GM12878 (cell line): ENCODE results near the gene DLG2. TPM values are rescaled to one million over a fixed set of nuclear protein-coding genes. Genes with fewer than 3 reads are reported as not detected.
A peak's percentile ranks its signal among the peaks of the same experiment; 100 is the strongest.
"Not testable (repeated sequence)": the region's sequence is repeated elsewhere in the genome, so short reads cannot be mapped to it uniquely, and the experiment has no call there.

Experiments
- ATAC-seq: fragments of 200-7000 bp; cut with Tn5 transposase; 3 replicates; pipeline ENCODE4 v1.9.1; 2020; ENCODE audit warnings: mild to moderate bottlenecking, moderate library complexity
- BruUV-seq: library from RNA; stranded (reverse); fragments of 400-500 nt; replicated peaks from 2 replicates; lab custom pipeline; 2021; lab: Mats Ljungman, UMichigan
- CTCF ChIA-PET: fragments of 300-600 bp; sonication (Branson Sonifier 250); formaldehyde crosslinking; extraction: SDS; loops from one replicate; lab custom pipeline; 2021; ENCODE audit warnings: inconsistent platforms; lab: Yijun Ruan, JAX
- POLR2A ChIA-PET: fragments of 350-600 bp; formaldehyde crosslinking; extraction: SDS; loops from one replicate; lab custom pipeline; 2021; ENCODE audit warnings: inconsistent platforms; lab: Charles Lee
- RAD21 ChIA-PET: fragments of 300-600 bp; sonication (Branson Sonifier 250); formaldehyde crosslinking; loops from one replicate; lab custom pipeline; 2023; ENCODE audit warnings: antibody characterized with exemption; ENCODE audit not compliant: unreplicated experiment; lab: Charles Lee
- SMC1A ChIA-PET: fragments of 300-600 bp; sonication (Branson Sonifier 250); formaldehyde crosslinking; loops from one replicate; lab custom pipeline; 2023; ENCODE audit not compliant: unreplicated experiment, uncharacterized antibody; lab: Charles Lee
- DNase-seq: peaks from one replicate; pipeline ENCODE4 v3.0.0-alpha.2; 2011; ENCODE audit warnings: low read depth, low spot score
- FAIRE-seq: peaks from 3 replicates; lab custom pipeline; 2011; peaks lifted over from hg19 to GRCh38; lab: Jason Lieb, UNC
- H2AFZ ChIP-seq: 2 replicates; pipeline ENCODE4 v1.6.0; 2011; ENCODE audit warnings: low read depth, low read length, control low read depth; ENCODE audit not compliant: control insufficient read depth
- H3K27ac ChIP-seq: 2 replicates; pipeline ENCODE4 v1.5.1; 2011; ENCODE audit warnings: control low read depth; ENCODE audit not compliant: control insufficient read depth, insufficient read depth
- H3K27me3 ChIP-seq, 2 experiments: replicated peaks in 1 of 2; 2 replicates each; pipeline versions ENCODE4 v1.6.0 to v1.6.1; 2011; ENCODE audit warnings: low read length in 1 of 2; ENCODE audit not compliant: control insufficient read depth in 2 of 2, insufficient read depth in 2 of 2
- H3K36me3 ChIP-seq, 2 experiments: 2 replicates each; pipeline ENCODE4 v1.5.1; 2011; ENCODE audit warnings: low read length in 1 of 2; ENCODE audit not compliant: control insufficient read depth in 2 of 2, insufficient read depth in 2 of 2
- H3K4me1 ChIP-seq: 2 replicates; pipeline ENCODE4 v1.6.1; 2011; ENCODE audit warnings: mild to moderate bottlenecking, low read length, moderate library complexity, mixed read lengths; ENCODE audit not compliant: control insufficient read depth, insufficient read depth
- H3K4me2 ChIP-seq: 2 replicates; pipeline ENCODE4 v1.6.0; 2011; ENCODE audit warnings: control low read depth; ENCODE audit not compliant: control insufficient read depth, insufficient read depth
- H3K4me3 ChIP-seq: fragments of 200-600 bp; sonication (generic); 2 replicates; pipeline ENCODE4 v1.5.1; 2016
- H3K79me2 ChIP-seq: 2 replicates; pipeline ENCODE4 v1.6.0; 2011; ENCODE audit warnings: low read length; ENCODE audit not compliant: control insufficient read depth, insufficient read depth
- H3K9ac ChIP-seq: 2 replicates; pipeline ENCODE4 v1.8.0; 2011; ENCODE audit warnings: low read length, control low read depth, mixed read lengths; ENCODE audit not compliant: control insufficient read depth, insufficient read depth
- H3K9me3 ChIP-seq: replicated peaks from 3 replicates; pipeline ENCODE4 v1.5.1; 2011; ENCODE audit warnings: mild to moderate bottlenecking, low read length; ENCODE audit not compliant: control insufficient read depth, insufficient read depth
- H4K20me1 ChIP-seq: 2 replicates; pipeline ENCODE4 v1.6.0; 2011; ENCODE audit not compliant: control insufficient read depth, insufficient read depth
- ELK1 ChIP-seq: IDR thresholded peaks from 2 replicates; pipeline ENCODE4 v1.6.1; 2012; ENCODE audit warnings: low read depth, low read length, improper control_type of control experiment
- POLR2A ChIP-seq: IDR thresholded peaks from 2 replicates; pipeline ENCODE4 v1.6.1; 2011; ENCODE audit warnings: low read depth, mild to moderate bottlenecking, low read length
- SKIL ChIP-seq: fragments of 450-650 bp; IDR thresholded peaks from 2 replicates; pipeline ENCODE4 v1.6.1; 2017; ENCODE audit warnings: mild to moderate bottlenecking, low read depth, inconsistent platforms; ENCODE audit not compliant: poor library complexity, severe bottlenecking
- ZNF24 ChIP-seq: fragments of 450-650 bp; IDR thresholded peaks from 2 replicates; pipeline ENCODE4 v1.6.1; 2017; ENCODE audit warnings: antibody characterized with exemption, mild to moderate bottlenecking
- WGBS: methylation state at CpG from one replicate; pipeline ENCODE4 v1.1.6; 2016; ENCODE audit warnings: low lambda C conversion rate; ENCODE audit not compliant: insufficient replicate concordance, insufficient coverage; ENCODE audit errors: missing lambda C conversion rate; 5-methylcytosine and 5-hydroxymethylcytosine counted together
- in situ Hi-C: fragments of 300-500 bp; cut with MboI; formaldehyde crosslinking; loops from 9 replicates; pipeline ENCODE4 v1.14.3; 2018; ENCODE audit warnings: mixed read lengths
- intact Hi-C: fragments of 100-400 bp; cut with micrococcal nuclease; formaldehyde crosslinking; loops from one replicate; pipeline ENCODE4 v1.14.2; 2022; ENCODE audit not compliant: unreplicated experiment
- polyA plus RNA-seq, 11 experiments: library from polyadenylated mRNA; depleted of rRNA in 4 of 11; unstranded in 6 of 11; stranded (reverse) in 5 of 11; fragments of >200 nt; fragmentation: Nextera tagmentation in 4 of 11; fragmentation: Illumina TruSeq in 1 of 11; extraction: Ambion mirVana in 4 of 11; extraction: Trizol in 1 of 11; gene quantifications; 1 replicate in 1 of 11; 2 replicates in 10 of 11; pipeline versions ENCODE4 v1.2.1 to v1.2.3, GENCODE V29; 2011 to 2016; ENCODE audit warnings: inconsistent platforms in 2 of 11, missing spikeins in 2 of 11, low read depth in 1 of 11
- total RNA-seq, 4 experiments: library from RNA; depleted of rRNA in 3 of 4; stranded (reverse); fragments of >200 nt in 3 of 4; fragmentation: Illumina TruSeq in 1 of 4; extraction: Trizol in 1 of 4; gene quantifications; 2 replicates each; pipeline versions ENCODE4 v1.2.1 to v1.2.3, GENCODE V29; 2013 to 2021
- TF ChIP-seq, protein P1 (sequence below): IDR thresholded peaks from 2 replicates; pipeline ENCODE4 v1.6.1; 2011; ENCODE audit warnings: mild to moderate bottlenecking, low read depth, low read length, moderate library complexity; ENCODE audit not compliant: insufficient replicate concordance
- TF ChIP-seq, protein P2 (sequence below): fragments of 450-650 bp; IDR thresholded peaks from 2 replicates; pipeline ENCODE4 v1.6.1; 2016; ENCODE audit warnings: mild to moderate bottlenecking

DLG2 gene
- total and polyA plus RNA-seq, 10 of the 15 experiments (the other 5 are each of a cell fraction or from before 2014, with no cell fraction given): 0.09 to 0.98 (median 0.35) TPM

- 86% methylated on average over 4 of the region's 4 CpGs for WGBS
- peaks cover 18% of the 10 kb centered on the region for H3K79me2 ChIP-seq
Observed at GRCh38 chr11:85654343-85654742, 27.2 kb upstream of the DLG2 start.

DNA sequence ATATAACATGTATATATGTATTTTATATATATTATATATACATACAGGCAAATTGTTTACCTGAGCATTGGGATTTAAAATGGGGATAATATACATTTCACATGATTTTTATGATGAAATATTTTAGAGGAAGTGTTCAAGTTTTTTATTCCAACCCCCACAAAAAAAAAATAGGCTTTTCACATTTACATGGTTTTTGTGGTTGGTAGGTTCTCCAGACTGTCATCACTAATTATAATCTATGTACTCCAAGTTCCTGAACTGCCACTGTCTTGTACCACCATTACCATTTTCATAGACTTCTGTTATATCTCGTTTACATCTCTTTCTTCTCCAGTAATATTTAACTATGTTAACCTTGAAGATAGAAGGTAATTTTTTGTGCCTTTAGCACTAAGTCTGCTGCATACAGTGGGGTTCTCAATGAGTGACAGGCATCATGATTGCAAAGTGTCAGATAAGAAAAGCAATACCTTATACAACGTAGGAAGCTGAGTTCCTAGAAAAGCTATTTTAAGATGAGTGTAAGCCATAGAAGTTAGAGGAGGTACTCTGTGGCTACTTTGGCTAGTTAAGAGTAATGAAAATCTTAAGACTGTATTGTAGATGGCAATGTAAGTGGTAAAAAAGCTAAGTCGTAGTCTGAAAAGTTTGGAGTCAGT lies 25.8 kb upstream of the DLG2 start:
- H3K27me3 ChIP-seq: no peaks in the 10 kb centered on the region
- DNase-seq (no peak), FAIRE-seq (no peak), ATAC-seq (no peak)
- in situ Hi-C loops: no loop called here
- no peaks in the 10 kb centered on the region for H3K9me3 ChIP-seq
- ChIA-PET POLR2A (interaction anchor here (0.6 to 1.5 kb wide), 3 partner anchors 12 to 30 kb away, joined by 3 to 5 read pairs (median 3); partner anchors contain the start of genes CREBZF and DLG2), RAD21 (no interaction called here), SMC1A (interaction anchor here (0.7 kb wide), 1 partner anchor 11 kb away, joined by 3 read pairs; no protein-coding TSS in a partner anchor), CTCF (no interaction called here)
- BruUV-seq: no TSS peak
- no peaks in the 10 kb centered on the region; the same call in 1 of the 2 replicates for H3K4me1 ChIP-seq
- H3K27ac ChIP-seq: no peak overlapping the region
- peaks cover 0 to 7% of the 10 kb centered on the region in 2 experiments; a peak in 2 of 4 replicates for H3K36me3 ChIP-seq
- WGBS: 48% methylated on average over 3 of the region's 3 CpGs
- H3K4me2 ChIP-seq: no peak overlapping the region
- no peak overlapping the region for H3K9ac ChIP-seq
- no peak overlapping the region for H2AFZ ChIP-seq
- H3K79me2 ChIP-seq: peaks cover 15% of the 10 kb centered on the region
- H4K20me1 ChIP-seq: no peaks in the 10 kb centered on the region
- TF ChIP-seq SKIL (no peak), ELK1 (no peak), POLR2A (no peak), ZNF24 (no peak)
- TF ChIP-seq, protein P1, sequence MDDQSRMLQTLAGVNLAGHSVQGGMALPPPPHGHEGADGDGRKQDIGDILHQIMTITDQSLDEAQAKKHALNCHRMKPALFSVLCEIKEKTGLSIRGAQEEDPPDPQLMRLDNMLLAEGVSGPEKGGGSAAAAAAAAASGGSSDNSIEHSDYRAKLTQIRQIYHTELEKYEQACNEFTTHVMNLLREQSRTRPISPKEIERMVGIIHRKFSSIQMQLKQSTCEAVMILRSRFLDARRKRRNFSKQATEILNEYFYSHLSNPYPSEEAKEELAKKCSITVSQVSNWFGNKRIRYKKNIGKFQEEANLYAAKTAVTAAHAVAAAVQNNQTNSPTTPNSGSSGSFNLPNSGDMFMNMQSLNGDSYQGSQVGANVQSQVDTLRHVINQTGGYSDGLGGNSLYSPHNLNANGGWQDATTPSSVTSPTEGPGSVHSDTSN: no peak
- TF ChIP-seq, protein P2, sequence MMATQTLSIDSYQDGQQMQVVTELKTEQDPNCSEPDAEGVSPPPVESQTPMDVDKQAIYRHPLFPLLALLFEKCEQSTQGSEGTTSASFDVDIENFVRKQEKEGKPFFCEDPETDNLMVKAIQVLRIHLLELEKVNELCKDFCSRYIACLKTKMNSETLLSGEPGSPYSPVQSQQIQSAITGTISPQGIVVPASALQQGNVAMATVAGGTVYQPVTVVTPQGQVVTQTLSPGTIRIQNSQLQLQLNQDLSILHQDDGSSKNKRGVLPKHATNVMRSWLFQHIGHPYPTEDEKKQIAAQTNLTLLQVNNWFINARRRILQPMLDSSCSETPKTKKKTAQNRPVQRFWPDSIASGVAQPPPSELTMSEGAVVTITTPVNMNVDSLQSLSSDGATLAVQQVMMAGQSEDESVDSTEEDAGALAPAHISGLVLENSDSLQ: peak; percentile 48; the same call in 1 of the 2 replicates
- H3K4me3 ChIP-seq: no peak overlapping the region
- intact Hi-C loops: no loop called here

More at GRCh38 chr11:85654343-85654742, 27.2 kb upstream of the DLG2 start:
- H3K4me1 ChIP-seq, FAIRE-seq, H2AFZ ChIP-seq, H3K27ac ChIP-seq, BruUV-seq, RAD21 ChIA-PET, in situ Hi-C loops, ATAC-seq, H3K27me3 ChIP-seq, H3K4me3 ChIP-seq, H4K20me1 ChIP-seq, intact Hi-C loops, H3K9me3 ChIP-seq, H3K4me2 ChIP-seq, H3K9ac ChIP-seq, DNase-seq: not testable (repeated sequence)
- ChIA-PET CTCF (interaction anchor here (1.0 kb wide), 1 partner anchor 9 kb away, joined by 3 read pairs; no protein-coding TSS in a partner anchor), POLR2A (interaction anchor here (0.6 kb wide), 1 partner anchor 9 kb away, joined by 7 read pairs; no protein-coding TSS in a partner anchor), SMC1A (interaction anchor here (0.8 kb wide), 1 partner anchor 12 kb away, joined by 3 read pairs; no protein-coding TSS in a partner anchor)
- H3K36me3 ChIP-seq: peaks cover 0 to 15% of the 10 kb centered on the region in 2 experiments; a peak in 2 of 4 replicates
